Trophoblast cell (in vitro differentiated cells and primary cell): ENCODE measurements around the gene BAG5.

ENCODE experiments used
- DNase-seq, 2 donors: peaks; one replicate each; pipeline ENCODE4 v3.0.0-alpha.2; 2016
- H2AFZ ChIP-seq: 2 replicates; pipeline ENCODE4 v1.6.1; 2013; ENCODE audit warnings: low read length, moderate library complexity, mild to moderate bottlenecking; ENCODE audit not compliant: insufficient read depth, poor library complexity
- H2AK5ac ChIP-seq: 2 replicates; pipeline ENCODE4 v1.6.1; 2013; ENCODE audit warnings: mild to moderate bottlenecking, low read length
- H2BK120ac ChIP-seq: 2 replicates; pipeline ENCODE4 v1.6.1; 2013; ENCODE audit warnings: low read length, mild to moderate bottlenecking, moderate library complexity; ENCODE audit not compliant: insufficient read depth, poor library complexity
- H2BK12ac ChIP-seq: 2 replicates; pipeline ENCODE4 v1.6.1; 2013; ENCODE audit warnings: mild to moderate bottlenecking, low read length, moderate library complexity
- H2BK5ac ChIP-seq: 2 replicates; pipeline ENCODE4 v1.6.1; 2013; ENCODE audit warnings: low read length, low read depth, moderate library complexity, mild to moderate bottlenecking; ENCODE audit not compliant: poor library complexity
- H3K14ac ChIP-seq: 2 replicates; pipeline ENCODE4 v1.6.1; 2013; ENCODE audit warnings: mild to moderate bottlenecking, low read length
- H3K18ac ChIP-seq: 2 replicates; pipeline ENCODE4 v1.6.1; 2013; ENCODE audit warnings: mild to moderate bottlenecking, low read length
- H3K23ac ChIP-seq: 2 replicates; pipeline ENCODE4 v1.6.1; 2013; ENCODE audit warnings: low read length
- H3K27ac ChIP-seq: 2 replicates; pipeline ENCODE4 v1.5.1; 2013; ENCODE audit warnings: low read depth, mild to moderate bottlenecking, inconsistent platforms, low read length, moderate library complexity
- H3K27me3 ChIP-seq: 2 replicates; pipeline ENCODE4 v1.6.1; 2013; ENCODE audit warnings: inconsistent platforms, mild to moderate bottlenecking, low read length, moderate library complexity; ENCODE audit not compliant: insufficient read depth
- H3K36me3 ChIP-seq, 2 experiments: 1 replicate in 1 of 2; 2 replicates in 1 of 2; pipeline ENCODE4 v1.6.1; 2013; ENCODE audit warnings: low read length in 2 of 2, mild to moderate bottlenecking in 2 of 2, moderate library complexity in 1 of 2; ENCODE audit not compliant: insufficient read depth in 2 of 2, control insufficient read depth in 1 of 2
- H3K4ac ChIP-seq: 2 replicates; pipeline ENCODE4 v1.6.1; 2013; ENCODE audit warnings: low read depth, mild to moderate bottlenecking, low read length, moderate library complexity
- H3K4me1 ChIP-seq, 2 experiments: 1 replicate in 1 of 2; 2 replicates in 1 of 2; pipeline ENCODE4 v1.6.1; 2013; ENCODE audit warnings: low read length in 2 of 2, mild to moderate bottlenecking in 2 of 2, moderate library complexity in 1 of 2; ENCODE audit not compliant: insufficient read depth in 2 of 2, control insufficient read depth in 1 of 2
- H3K4me2 ChIP-seq: 2 replicates; pipeline ENCODE4 v1.6.1; 2013; ENCODE audit warnings: inconsistent platforms, mild to moderate bottlenecking, low read length, moderate library complexity
- H3K4me3 ChIP-seq: 2 replicates; pipeline ENCODE4 v1.5.1; 2013; ENCODE audit warnings: mild to moderate bottlenecking, low read depth, low read length, inconsistent platforms
- H3K79me1 ChIP-seq: one replicate; pipeline ENCODE4 v1.6.1; 2013; ENCODE audit warnings: low read length
- H3K79me2 ChIP-seq: 2 replicates; pipeline ENCODE4 v1.6.1; 2013; ENCODE audit warnings: low read length, mild to moderate bottlenecking; ENCODE audit not compliant: control insufficient read depth, insufficient read depth, poor library complexity
- H3K9ac ChIP-seq: 2 replicates; pipeline ENCODE4 v1.6.1; 2013; ENCODE audit warnings: mild to moderate bottlenecking, low read length
- H3K9me3 ChIP-seq: 2 replicates; pipeline ENCODE4 v1.6.1; 2013; ENCODE audit warnings: low read depth, mild to moderate bottlenecking, control low read depth, inconsistent platforms, low read length; ENCODE audit not compliant: insufficient read depth
- H4K12ac ChIP-seq: 2 replicates; pipeline ENCODE4 v1.6.1; 2013; ENCODE audit warnings: low read depth, mild to moderate bottlenecking, low read length, moderate library complexity
- H4K8ac ChIP-seq: 2 replicates; pipeline ENCODE4 v1.6.1; 2013; ENCODE audit warnings: low read depth, mild to moderate bottlenecking, low read length, moderate library complexity
- H4K91ac ChIP-seq: one replicate; pipeline ENCODE4 v1.6.1; 2013; ENCODE audit warnings: low read depth, mild to moderate bottlenecking, low read length, moderate library complexity
- WGBS: extraction: QIAGEN DNeasy Blood & Tissue Kit; methylation state at CpG from one replicate; pipeline ENCODE4 v1.1.7; 2013; ENCODE audit warnings: missing lambda C conversion rate; ENCODE audit not compliant: insufficient read length, insufficient coverage; ENCODE audit errors: extremely low coverage; 5-methylcytosine and 5-hydroxymethylcytosine counted together

Gene BAG5

GRCh38 chr14:103549361-103550311, 12.8 kb downstream of the BAG5 start:
- H3K36me3 ChIP-seq, result no peaks in the 10 kb centered on the region
- no peak overlapping the region for H2BK12ac ChIP-seq
- H3K18ac ChIP-seq, result no peak overlapping the region
- no peak overlapping the region for H3K9ac ChIP-seq
- no peaks in the 10 kb centered on the region for H3K4me1 ChIP-seq
- peaks cover 5% of the 10 kb centered on the region for H3K9me3 ChIP-seq
- no peaks in the 10 kb centered on the region for H3K27me3 ChIP-seq
- no peak overlapping the region for H4K8ac ChIP-seq
- no peak overlapping the region for H3K4ac ChIP-seq
- no peak overlapping the region for H2BK5ac ChIP-seq
- H4K91ac ChIP-seq, result no peak overlapping the region
- H4K12ac ChIP-seq, result no peak overlapping the region
- H3K14ac ChIP-seq, result no peak overlapping the region
- no CpG with 5 or more reads among the region's 30 CpGs for WGBS
- no peak overlapping the region for H3K27ac ChIP-seq
- no peak overlapping the region for H3K4me3 ChIP-seq
- no peak overlapping the region for H3K4me2 ChIP-seq
- no peak overlapping the region for H2AFZ ChIP-seq
- no peak overlapping the region for H3K23ac ChIP-seq
- H2AK5ac ChIP-seq, result no peak overlapping the region
- no peak for DNase-seq
- H3K79me1 ChIP-seq, result no peaks in the 10 kb centered on the region
- H3K79me2 ChIP-seq, result no peaks in the 10 kb centered on the region
- no peak overlapping the region for H2BK120ac ChIP-seq

- Histone ChIP-seq H2AK5ac (no peak overlapping the region), H3K18ac (no peak overlapping the region), H2BK120ac (no peak overlapping the region), H3K27ac (no peak overlapping the region), H3K4ac (no peak overlapping the region), H3K36me3 (no peaks in the 10 kb centered on the region), H3K9ac (no peak overlapping the region), H2BK5ac (no peak overlapping the region), H3K23ac (no peak overlapping the region), H2BK12ac (no peak overlapping the region), H3K27me3 (no peaks in the 10 kb centered on the region), H4K12ac (no peak overlapping the region), H4K91ac (no peak overlapping the region), H3K4me3 (no peak overlapping the region), H3K4me1 (no peaks in the 10 kb centered on the region), H3K79me2 (no peaks in the 10 kb centered on the region), H3K9me3 (peaks cover 5% of the 10 kb centered on the region), H4K8ac (no peak overlapping the region), H2AFZ (no peak overlapping the region), H3K79me1 (no peaks in the 10 kb centered on the region), H3K14ac (no peak overlapping the region), H3K4me2 (no peak overlapping the region)
- no CpG with 5 or more reads among the region's 27 CpGs for WGBS
- DNase-seq, result no peak
These were observed 13.8 kb downstream of the BAG5 start for GRCh38 chr14:103548463-103549351.

- no peak overlapping the region for H3K9ac ChIP-seq
- WGBS, result no CpG with 5 or more reads among the region's 18 CpGs
These were observed 14.5 kb downstream of the BAG5 start for GRCh38 chr14:103547941-103548462.

GRCh38 chr14:103547455-103547940, 15.0 kb downstream of the BAG5 start:
- no peaks in the 10 kb centered on the region for H3K79me2 ChIP-seq
- H4K12ac ChIP-seq, result no peak overlapping the region
- peaks cover 5% of the 10 kb centered on the region for H3K9me3 ChIP-seq
- H3K4me1 ChIP-seq, result peaks cover 7 to 8% of the 10 kb centered on the region in 2 experiments
- no peak overlapping the region for H3K4me2 ChIP-seq
- no peak overlapping the region for H3K18ac ChIP-seq
- no peak overlapping the region for H2BK12ac ChIP-seq
- no peak overlapping the region for H2BK120ac ChIP-seq
- H3K27me3 ChIP-seq, result no peaks in the 10 kb centered on the region
- H4K91ac ChIP-seq, result no peak overlapping the region
- H3K36me3 ChIP-seq, result no peaks in the 10 kb centered on the region
- H2AK5ac ChIP-seq, result no peak overlapping the region
- H3K4me3 ChIP-seq, result no peak overlapping the region
- no peak overlapping the region for H3K9ac ChIP-seq
- DNase-seq, result no peak
- H2AFZ ChIP-seq, result no peak overlapping the region
- no peak overlapping the region for H3K4ac ChIP-seq
- no peak overlapping the region for H4K8ac ChIP-seq
- H3K14ac ChIP-seq, result no peak overlapping the region
- H3K23ac ChIP-seq, result no peak overlapping the region
- H2BK5ac ChIP-seq, result no peak overlapping the region
- H3K27ac ChIP-seq, result no peak overlapping the region
- H3K79me1 ChIP-seq, result no peaks in the 10 kb centered on the region
- no CpG with 5 or more reads among the region's 11 CpGs for WGBS

More at GRCh38 chr14:103547941-103548462, 14.5 kb downstream of the BAG5 start:
- H3K4me2 ChIP-seq, result no peak overlapping the region
- no peak overlapping the region for H4K91ac ChIP-seq
- no peak for DNase-seq
- no peak overlapping the region for H2BK12ac ChIP-seq
- H3K79me1 ChIP-seq, result no peaks in the 10 kb centered on the region
- no peak overlapping the region for H2AFZ ChIP-seq
- no peak overlapping the region for H3K4ac ChIP-seq
- no peak overlapping the region for H3K4me3 ChIP-seq
- H4K8ac ChIP-seq, result no peak overlapping the region
- no peaks in the 10 kb centered on the region for H3K36me3 ChIP-seq
- H4K12ac ChIP-seq, result no peak overlapping the region
- H2AK5ac ChIP-seq, result no peak overlapping the region
- no peaks in the 10 kb centered on the region for H3K27me3 ChIP-seq
- H2BK120ac ChIP-seq, result no peak overlapping the region
- no peak overlapping the region for H3K23ac ChIP-seq
- H3K18ac ChIP-seq, result no peak overlapping the region
- H3K9me3 ChIP-seq, result peaks cover 5% of the 10 kb centered on the region
- H3K14ac ChIP-seq, result no peak overlapping the region
- no peak overlapping the region for H3K27ac ChIP-seq
- H2BK5ac ChIP-seq, result no peak overlapping the region
- peaks cover 3% of the 10 kb centered on the region in 2 experiments for H3K4me1 ChIP-seq
- no peaks in the 10 kb centered on the region for H3K79me2 ChIP-seq
